Measurements from ENCODE around the gene ZNF669. TPM values are rescaled to one million over a fixed set of nuclear protein-coding genes. Genes with fewer than 3 reads are reported as not detected.

The ZNF669 gene
- polyA plus RNA-seq, 1 of the 3 experiments (the other 2 are of a cell fraction), result 3.3 TPM

- Histone ChIP-seq H4K20me1 (ENCODE audit: insufficient read depth) (no peaks in the 10 kb centered on the region), H3K4me3 (ENCODE audit: low read depth in 2 of 2, low read length in 1 of 2) (peak overlapping the region; percentile 80 to 86), H3K9ac (peak overlapping the region; percentile 93), H3K9me3 (no peaks in the 10 kb centered on the region), H3F3A (replicated peaks; ENCODE audit: insufficient read depth) (no peaks in the 10 kb centered on the region), H3K27ac (ENCODE audit: low read depth in 2 of 2, low read length in 1 of 2) (peak overlapping the region; percentile 66 to 87), H3K27me3 (ENCODE audit: insufficient read depth) (no peaks in the 10 kb centered on the region), H3K79me2 (ENCODE audit: insufficient read depth) (peaks cover 40% of the 10 kb centered on the region), H3K4me1 (ENCODE audit: control insufficient read depth in 1 of 2, insufficient read depth in 2 of 2, low read depth in 1 of 2, low read length in 1 of 2) (peaks cover 0 to 2% of the 10 kb centered on the region in 2 experiments; a peak in 2 of 4 replicates), H2AFZ (ENCODE audit: low read depth) (peak overlapping the region; percentile 82), H3K4me2 (peak overlapping the region; percentile 81), H3K9me2 (no peaks in the 10 kb centered on the region), H3K36me3 (replicated peaks in 1 of 2; ENCODE audit: control insufficient read depth in 1 of 2, insufficient read depth in 2 of 2, low read length in 1 of 2) (peaks cover 0 to 4% of the 10 kb centered on the region in 2 experiments)
- POLR2A ChIA-PET, result interaction anchor here (1.0 to 1.6 kb wide), 3 partner anchors 12 to 170 kb away, joined by 3 to 6 read pairs (median 3); no protein-coding TSS in a partner anchor
- CTCF ChIA-PET, result interaction anchor here (2.2 to 3.1 kb wide), 2 partner anchors 11 to 171 kb away, joined by 6 to 13 read pairs; no protein-coding TSS in a partner anchor
- TF ChIP-seq EP300 (IDR thresholded peaks at IDR 0.05; ENCODE audit: borderline replicate concordance in 1 of 2, low read depth in 1 of 2, low read length in 1 of 2) (no peak), GABPA (IDR thresholded peaks at IDR 0.05; ENCODE audit: low read depth) (no peak), NRF1 (IDR thresholded peaks at IDR 0.05; ENCODE audit: low read depth, low read length) (no peak), IRF3 (IDR thresholded peaks at IDR 0.05; ENCODE audit: low read depth, low read length) (no peak), RXRA (IDR thresholded peaks at IDR 0.05; ENCODE audit: borderline replicate concordance, low read depth) (no peak), MEF2A (IDR thresholded peaks at IDR 0.05; ENCODE audit: borderline replicate concordance, low read depth) (no peak)
- DNase-seq, result peak; percentile 26
- 2% methylated on average over 8 of the region's 8 CpGs for WGBS (ENCODE audit: low lambda C conversion rate)
Observed at GRCh38 chr1:247077876-247078257, 26.3 kb downstream of the ZNF669 start.

GRCh38 chr1:247077213-247077612 is 26.9 kb downstream of the ZNF669 start:
- peak overlapping the region; percentile 81 for H3K4me2 ChIP-seq
- ChIA-PET CTCF (no interaction called here), POLR2A (no interaction called here)
- no peaks in the 10 kb centered on the region for H4K20me1 ChIP-seq (ENCODE audit: insufficient read depth)
- TF ChIP-seq CTCF (IDR thresholded peaks at IDR 0.05) (0 out of 2 replicates have a peak, but pooled peaks have one; percentile 20), RAD21 (IDR thresholded peaks at IDR 0.05; ENCODE audit: low read length) (peak; percentile 7; the same call in 1 of the 2 replicates), TAF1 (IDR thresholded peaks at IDR 0.05; ENCODE audit: borderline replicate concordance, low read depth, low read length) (no peak)
- H3K27me3 ChIP-seq (ENCODE audit: insufficient read depth), result no peaks in the 10 kb centered on the region
- peaks cover 42% of the 10 kb centered on the region for H3K79me2 ChIP-seq (ENCODE audit: insufficient read depth)
- H3F3A ChIP-seq (replicated peaks; ENCODE audit: insufficient read depth), result no peaks in the 10 kb centered on the region
- no peaks in the 10 kb centered on the region for H3K9me2 ChIP-seq
- H3K4me3 ChIP-seq (ENCODE audit: low read depth in 2 of 2, low read length in 1 of 2), result peak overlapping the region in 1 of 2 experiments; percentile 80; a peak in 2 of 4 replicates
- H2AFZ ChIP-seq (ENCODE audit: low read depth), result no peak overlapping the region
- no peak overlapping the region for H3K9ac ChIP-seq
- H3K27ac ChIP-seq (ENCODE audit: low read depth in 2 of 2, low read length in 1 of 2), result no peak overlapping the region; a peak in 1 of 4 replicates
- peaks cover 0 to 2% of the 10 kb centered on the region in 2 experiments; a peak in 2 of 4 replicates for H3K4me1 ChIP-seq (ENCODE audit: control insufficient read depth in 1 of 2, insufficient read depth in 2 of 2, low read depth in 1 of 2, low read length in 1 of 2)
- DNase-seq, result no peak
- H3K36me3 ChIP-seq (replicated peaks in 1 of 2; ENCODE audit: control insufficient read depth in 1 of 2, insufficient read depth in 2 of 2, low read length in 1 of 2), result peaks cover 0 to 4% of the 10 kb centered on the region in 2 experiments
- WGBS (ENCODE audit: low lambda C conversion rate), result 82% methylated on average over 3 of the region's 3 CpGs
- H3K9me3 ChIP-seq, result no peaks in the 10 kb centered on the region

Measured in SK-N-SH (cell line).